HepG2 (cell line): ENCODE measurements around the gene UNC119B. TPM values are rescaled to one million over a fixed set of nuclear protein-coding genes. Genes with fewer than 3 reads are reported as not detected.

Source experiments
- FOXK2 ChIP-seq: fragments of 450-650 bp; IDR thresholded peaks from 2 replicates; pipeline ENCODE4 v1.6.1; 2016
- GABPA ChIP-seq, 2 experiments: IDR thresholded peaks; 2 replicates each; pipeline ENCODE4 v1.6.1; 2011 to 2016; ENCODE audit warnings: low read depth in 2 of 2, low read length in 1 of 2, missing biosample characterization in 1 of 2, missing genetic modification characterization in 1 of 2
- GTF3A ChIP-seq: sonication (generic); formaldehyde crosslinking; conservative IDR thresholded peaks from 2 replicates; pipeline ENCODE4 v1.4.0; 2020; ENCODE audit warnings: mild to moderate bottlenecking, missing genetic modification reagents
- PPARG ChIP-seq: conservative IDR thresholded peaks from 2 replicates; pipeline ENCODE4 v1.6.1; 2016; ENCODE audit warnings: missing biosample characterization, missing genetic modification reagents
- RELA ChIP-seq: sonication (generic); formaldehyde crosslinking; IDR thresholded peaks from 2 replicates; pipeline ENCODE4 v1.4.0; 2020; ENCODE audit warnings: missing genetic modification reagents
- RFXAP ChIP-seq: sonication (generic); formaldehyde crosslinking; IDR thresholded peaks from 2 replicates; pipeline ENCODE4 v1.4.0; 2020; ENCODE audit warnings: missing genetic modification reagents, borderline replicate concordance
- ZNF607 ChIP-seq: sonication (generic); formaldehyde crosslinking; IDR thresholded peaks from 2 replicates; pipeline ENCODE4 v1.5.1; 2020; ENCODE audit warnings: missing genetic modification reagents, mild to moderate bottlenecking, borderline replicate concordance
- polyA plus RNA-seq, 8 experiments: library from polyadenylated mRNA; depleted of rRNA in 3 of 8; stranded (reverse) in 7 of 8; unstranded in 1 of 8; fragments of >200 nt; fragmentation: Illumina TruSeq in 4 of 8; extraction: Trizol in 4 of 8; gene quantifications; 2 replicates each; pipeline versions ENCODE4 v1.2.1 to v1.2.3, GENCODE V29; 2011 to 2016; ENCODE audit warnings: low read depth in 4 of 8, missing spikeins in 1 of 8, mixed read lengths in 1 of 8; ENCODE audit not compliant: insufficient read depth in 1 of 8
- total RNA-seq, 5 experiments: library from RNA; depleted of rRNA; stranded (reverse); fragments of >200 nt; fragmentation: Illumina TruSeq; extraction: Trizol; gene quantifications; 2 replicates each; pipeline ENCODE4 v1.2.3, GENCODE V29; 2016; ENCODE audit warnings: low read depth in 1 of 5
- TF ChIP-seq, protein P1 (sequence below): sonication (generic); formaldehyde crosslinking; IDR thresholded peaks from 2 replicates; pipeline ENCODE4 v1.8.0; 2022; ENCODE audit warnings: missing genetic modification reagents, mild to moderate bottlenecking, moderate library complexity, borderline replicate concordance
- TF ChIP-seq, protein P2 (sequence below), 2 experiments: fragments of 450-650 bp in 1 of 2; sonication (generic) in 1 of 2; formaldehyde crosslinking in 1 of 2; IDR thresholded peaks; 2 replicates each; pipeline versions ENCODE4 v1.6.1 to v1.8.0; 2016 to 2022; ENCODE audit warnings: antibody characterized with exemption in 1 of 2, mild to moderate bottlenecking in 1 of 2, missing genetic modification reagents in 1 of 2
- TF ChIP-seq, protein P3 (sequence below): fragments of 450-650 bp; IDR thresholded peaks from 2 replicates; pipeline ENCODE4 v1.6.1; 2016
- TF ChIP-seq, protein P4 (sequence below): sonication (generic); formaldehyde crosslinking; IDR thresholded peaks from 2 replicates; pipeline ENCODE4 v1.8.0; 2023; ENCODE audit warnings: mild to moderate bottlenecking, missing genetic modification reagents
- TF ChIP-seq, protein P5 (sequence below): sonication (generic); formaldehyde crosslinking; IDR thresholded peaks from 2 replicates; pipeline ENCODE4 v1.5.0; 2020; ENCODE audit warnings: missing genetic modification reagents

UNC119B gene
- total and polyA plus RNA-seq, 2 of the 13 experiments (the other 11 are each of a cell fraction or from before 2014, with no cell fraction given) = 19.6 to 19.7 TPM

DNA sequence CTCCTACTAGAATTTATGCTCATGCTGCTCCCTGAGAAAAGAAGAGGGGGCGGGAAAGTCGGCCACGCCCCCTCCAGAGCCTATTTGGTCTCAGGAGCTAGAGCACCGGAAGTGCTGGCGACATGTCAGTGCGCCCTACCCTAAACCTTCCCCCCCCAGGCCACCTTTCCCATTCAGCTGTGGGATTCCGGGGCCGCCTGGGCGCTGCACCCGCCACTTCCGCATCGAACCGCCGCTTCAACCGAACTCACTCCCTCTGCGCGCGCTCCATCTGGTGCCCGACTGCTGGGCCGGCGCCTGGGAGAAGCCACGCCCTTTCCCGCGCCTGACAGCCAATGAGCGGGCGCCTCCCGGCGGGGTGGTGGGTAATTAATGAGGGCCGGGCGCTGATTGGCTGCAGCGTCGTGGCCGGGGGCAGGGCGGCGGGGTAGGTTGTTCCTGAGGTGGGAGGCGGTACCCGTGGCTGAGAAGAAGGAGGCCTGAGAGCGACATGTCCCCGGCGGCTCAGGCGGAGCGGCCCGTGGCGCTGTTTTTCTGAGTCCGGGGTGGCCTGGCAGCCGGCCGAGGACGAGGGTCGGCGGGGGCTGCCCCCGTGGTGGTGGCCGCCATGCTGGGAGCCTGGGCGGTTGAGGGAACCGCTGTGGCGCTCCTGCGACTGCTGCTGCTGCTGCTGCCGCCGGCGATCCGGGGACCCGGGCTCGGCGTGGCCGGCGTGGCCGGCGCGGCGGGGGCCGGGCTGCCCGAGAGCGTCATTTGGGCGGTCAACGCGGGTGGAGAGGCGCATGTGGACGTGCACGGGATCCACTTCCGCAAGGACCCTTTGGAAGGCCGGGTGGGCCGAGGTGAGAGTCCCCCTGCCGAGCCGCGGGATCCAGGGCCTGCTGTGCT lies 23.3 kb upstream of the UNC119B start, which contains the start of gene MLEC (continued):
- TF ChIP-seq, protein P1, sequence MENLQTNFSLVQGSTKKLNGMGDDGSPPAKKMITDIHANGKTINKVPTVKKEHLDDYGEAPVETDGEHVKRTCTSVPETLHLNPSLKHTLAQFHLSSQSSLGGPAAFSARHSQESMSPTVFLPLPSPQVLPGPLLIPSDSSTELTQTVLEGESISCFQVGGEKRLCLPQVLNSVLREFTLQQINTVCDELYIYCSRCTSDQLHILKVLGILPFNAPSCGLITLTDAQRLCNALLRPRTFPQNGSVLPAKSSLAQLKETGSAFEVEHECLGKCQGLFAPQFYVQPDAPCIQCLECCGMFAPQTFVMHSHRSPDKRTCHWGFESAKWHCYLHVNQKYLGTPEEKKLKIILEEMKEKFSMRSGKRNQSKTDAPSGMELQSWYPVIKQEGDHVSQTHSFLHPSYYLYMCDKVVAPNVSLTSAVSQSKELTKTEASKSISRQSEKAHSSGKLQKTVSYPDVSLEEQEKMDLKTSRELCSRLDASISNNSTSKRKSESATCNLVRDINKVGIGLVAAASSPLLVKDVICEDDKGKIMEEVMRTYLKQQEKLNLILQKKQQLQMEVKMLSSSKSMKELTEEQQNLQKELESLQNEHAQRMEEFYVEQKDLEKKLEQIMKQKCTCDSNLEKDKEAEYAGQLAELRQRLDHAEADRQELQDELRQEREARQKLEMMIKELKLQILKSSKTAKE (CRISPR knock-in tag) = peak; percentile 65
- TF ChIP-seq PPARG (CRISPR knock-in tag) = no peak
- TF ChIP-seq, protein P2, sequence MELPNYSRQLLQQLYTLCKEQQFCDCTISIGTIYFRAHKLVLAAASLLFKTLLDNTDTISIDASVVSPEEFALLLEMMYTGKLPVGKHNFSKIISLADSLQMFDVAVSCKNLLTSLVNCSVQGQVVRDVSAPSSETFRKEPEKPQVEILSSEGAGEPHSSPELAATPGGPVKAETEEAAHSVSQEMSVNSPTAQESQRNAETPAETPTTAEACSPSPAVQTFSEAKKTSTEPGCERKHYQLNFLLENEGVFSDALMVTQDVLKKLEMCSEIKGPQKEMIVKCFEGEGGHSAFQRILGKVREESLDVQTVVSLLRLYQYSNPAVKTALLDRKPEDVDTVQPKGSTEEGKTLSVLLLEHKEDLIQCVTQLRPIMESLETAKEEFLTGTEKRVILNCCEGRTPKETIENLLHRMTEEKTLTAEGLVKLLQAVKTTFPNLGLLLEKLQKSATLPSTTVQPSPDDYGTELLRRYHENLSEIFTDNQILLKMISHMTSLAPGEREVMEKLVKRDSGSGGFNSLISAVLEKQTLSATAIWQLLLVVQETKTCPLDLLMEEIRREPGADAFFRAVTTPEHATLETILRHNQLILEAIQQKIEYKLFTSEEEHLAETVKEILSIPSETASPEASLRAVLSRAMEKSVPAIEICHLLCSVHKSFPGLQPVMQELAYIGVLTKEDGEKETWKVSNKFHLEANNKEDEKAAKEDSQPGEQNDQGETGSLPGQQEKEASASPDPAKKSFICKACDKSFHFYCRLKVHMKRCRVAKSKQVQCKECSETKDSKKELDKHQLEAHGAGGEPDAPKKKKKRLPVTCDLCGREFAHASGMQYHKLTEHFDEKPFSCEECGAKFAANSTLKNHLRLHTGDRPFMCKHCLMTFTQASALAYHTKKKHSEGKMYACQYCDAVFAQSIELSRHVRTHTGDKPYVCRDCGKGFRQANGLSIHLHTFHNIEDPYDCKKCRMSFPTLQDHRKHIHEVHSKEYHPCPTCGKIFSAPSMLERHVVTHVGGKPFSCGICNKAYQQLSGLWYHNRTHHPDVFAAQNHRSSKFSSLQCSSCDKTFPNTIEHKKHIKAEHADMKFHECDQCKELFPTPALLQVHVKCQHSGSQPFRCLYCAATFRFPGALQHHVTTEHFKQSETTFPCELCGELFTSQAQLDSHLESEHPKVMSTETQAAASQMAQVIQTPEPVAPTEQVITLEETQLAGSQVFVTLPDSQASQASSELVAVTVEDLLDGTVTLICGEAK (IDR thresholded peaks at IDR 0.05) = peak; percentile 89
- TF ChIP-seq, protein P2 (CRISPR knock-in tag; IDR thresholded peaks at IDR 0.05) = 0 out of 2 replicates have a peak, but pooled peaks have one; percentile 13
- TF ChIP-seq, protein P3, sequence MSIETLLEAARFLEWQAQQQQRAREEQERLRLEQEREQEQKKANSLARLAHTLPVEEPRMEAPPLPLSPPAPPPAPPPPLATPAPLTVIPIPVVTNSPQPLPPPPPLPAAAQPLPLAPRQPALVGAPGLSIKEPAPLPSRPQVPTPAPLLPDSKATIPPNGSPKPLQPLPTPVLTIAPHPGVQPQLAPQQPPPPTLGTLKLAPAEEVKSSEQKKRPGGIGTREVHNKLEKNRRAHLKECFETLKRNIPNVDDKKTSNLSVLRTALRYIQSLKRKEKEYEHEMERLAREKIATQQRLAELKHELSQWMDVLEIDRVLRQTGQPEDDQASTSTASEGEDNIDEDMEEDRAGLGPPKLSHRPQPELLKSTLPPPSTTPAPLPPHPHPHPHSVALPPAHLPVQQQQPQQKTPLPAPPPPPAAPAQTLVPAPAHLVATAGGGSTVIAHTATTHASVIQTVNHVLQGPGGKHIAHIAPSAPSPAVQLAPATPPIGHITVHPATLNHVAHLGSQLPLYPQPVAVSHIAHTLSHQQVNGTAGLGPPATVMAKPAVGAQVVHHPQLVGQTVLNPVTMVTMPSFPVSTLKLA = peak; percentile 38
- TF ChIP-seq, protein P4, sequence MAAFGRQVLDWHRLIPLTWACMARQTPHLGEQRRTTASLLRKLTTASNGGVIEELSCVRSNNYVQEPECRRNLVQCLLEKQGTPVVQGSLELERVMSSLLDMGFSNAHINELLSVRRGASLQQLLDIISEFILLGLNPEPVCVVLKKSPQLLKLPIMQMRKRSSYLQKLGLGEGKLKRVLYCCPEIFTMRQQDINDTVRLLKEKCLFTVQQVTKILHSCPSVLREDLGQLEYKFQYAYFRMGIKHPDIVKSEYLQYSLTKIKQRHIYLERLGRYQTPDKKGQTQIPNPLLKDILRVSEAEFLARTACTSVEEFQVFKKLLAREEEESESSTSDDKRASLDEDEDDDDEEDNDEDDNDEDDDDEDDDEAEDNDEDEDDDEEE (CRISPR knock-in tag) = 0 out of 2 replicates have a peak, but pooled peaks have one; percentile 2
- peak; percentile 82 for TF ChIP-seq GABPA (IDR thresholded peaks at IDR 0.05; ENCODE audit: low read depth, low read length)
- peak; percentile 94 for TF ChIP-seq GABPA (CRISPR knock-in tag; IDR thresholded peaks at IDR 0.05; ENCODE audit: low read depth)
- peak; percentile 85 for TF ChIP-seq RFXAP (CRISPR knock-in tag)
- TF ChIP-seq, protein P5, sequence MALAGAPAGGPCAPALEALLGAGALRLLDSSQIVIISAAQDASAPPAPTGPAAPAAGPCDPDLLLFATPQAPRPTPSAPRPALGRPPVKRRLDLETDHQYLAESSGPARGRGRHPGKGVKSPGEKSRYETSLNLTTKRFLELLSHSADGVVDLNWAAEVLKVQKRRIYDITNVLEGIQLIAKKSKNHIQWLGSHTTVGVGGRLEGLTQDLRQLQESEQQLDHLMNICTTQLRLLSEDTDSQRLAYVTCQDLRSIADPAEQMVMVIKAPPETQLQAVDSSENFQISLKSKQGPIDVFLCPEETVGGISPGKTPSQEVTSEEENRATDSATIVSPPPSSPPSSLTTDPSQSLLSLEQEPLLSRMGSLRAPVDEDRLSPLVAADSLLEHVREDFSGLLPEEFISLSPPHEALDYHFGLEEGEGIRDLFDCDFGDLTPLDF = peak; percentile 89
- TF ChIP-seq GTF3A (CRISPR knock-in tag) = no peak
- TF ChIP-seq ZNF607 = peak; percentile 69; the same call in 1 of the 2 replicates
- no peak for TF ChIP-seq RELA (CRISPR knock-in tag)
- TF ChIP-seq FOXK2 = no peak
